ENCODE measurements around the gene CBX1. TPM values are rescaled to one million over a fixed set of nuclear protein-coding genes. Genes with fewer than 3 reads are reported as not detected.
A peak's percentile ranks its signal among the peaks of the same experiment; 100 is the strongest.

Gene CBX1
- total RNA-seq, 1 experiment from 2014 or later, result 157 TPM

GRCh38 chr17:48056879-48057278 lies 44.4 kb downstream of the CBX1 start:
- in situ Hi-C loops (cut with HindIII; ENCODE audit: low pct_unique_long_range_greater_than_20kb, low sequenced_read_pairs), result no loop called here
- no TSS peak for BruUV-seq (replicated peaks)
- CTCF ChIA-PET, result no interaction called here
- POLR2A ChIA-PET, result interaction anchor here (0.6 kb wide), 1 partner anchor 541 kb away, joined by 5 read pairs; no protein-coding TSS in a partner anchor
- no peaks in the 10 kb centered on the region for H3K27me3 ChIP-seq (ENCODE audit: control insufficient read depth, insufficient read depth, low read length)
- H3K36me3 ChIP-seq (ENCODE audit: control insufficient read depth, insufficient read depth, low read length), result peaks cover 9% of the 10 kb centered on the region
- DNase-seq (ENCODE audit: low read depth, low spot score), result no peak
- no peaks in the 10 kb centered on the region for H3K9me3 ChIP-seq (ENCODE audit: control insufficient read depth, insufficient read depth, low read depth, low read length)
- H3K27ac ChIP-seq (ENCODE audit: low read length), result no peak overlapping the region
- intact Hi-C loops (cut with micrococcal nuclease; ENCODE audit: unreplicated experiment), result no loop called here
- TF ChIP-seq TCF7L2 (IDR thresholded peaks at IDR 0.05; ENCODE audit: low read depth, low read length) (no peak), POLR2AphosphoS5 (IDR thresholded peaks at IDR 0.05; ENCODE audit: low read depth, low read length) (0 out of 2 replicates have a peak, but pooled peaks have one; percentile 19)
- H3K4me3 ChIP-seq (ENCODE audit: low read depth in 2 of 2, low read length in 2 of 2), result no peak overlapping the region
- no peak for ATAC-seq
- H3K4me1 ChIP-seq (ENCODE audit: control insufficient read depth, insufficient read depth, low read length), result peaks cover 37% of the 10 kb centered on the region

- no TSS peak for BruUV-seq (replicated peaks)
- no peak overlapping the region for H3K4me3 ChIP-seq (ENCODE audit: low read depth in 2 of 2, low read length in 2 of 2)
- H3K36me3 ChIP-seq (ENCODE audit: control insufficient read depth, insufficient read depth, low read length), result peaks cover 9% of the 10 kb centered on the region
- H3K9me3 ChIP-seq (ENCODE audit: control insufficient read depth, insufficient read depth, low read depth, low read length), result no peaks in the 10 kb centered on the region
- H3K27ac ChIP-seq (ENCODE audit: low read length), result peak overlapping the region; percentile 72; the same call in 1 of the 2 replicates
- no peaks in the 10 kb centered on the region for H3K27me3 ChIP-seq (ENCODE audit: control insufficient read depth, insufficient read depth, low read length)
- TF ChIP-seq SIN3A (IDR thresholded peaks at IDR 0.05; ENCODE audit: borderline replicate concordance, insufficient read depth, low read depth, low read length), result no peak
- TF ChIP-seq POLR2AphosphoS5 (IDR thresholded peaks at IDR 0.05; ENCODE audit: low read depth, low read length), result no peak
- no peak for TF ChIP-seq TCF7L2 (IDR thresholded peaks at IDR 0.05; ENCODE audit: low read depth, low read length)
- TF ChIP-seq CTCF (IDR thresholded peaks at IDR 0.05), result no peak
- TF ChIP-seq REST (IDR thresholded peaks at IDR 0.05; ENCODE audit: insufficient read depth in 1 of 2, low read depth in 2 of 2, low read length in 1 of 2), result no peak
- DNase-seq (ENCODE audit: low read depth, low spot score) (no peak), ATAC-seq (no peak)
- peaks cover 43% of the 10 kb centered on the region for H3K4me1 ChIP-seq (ENCODE audit: control insufficient read depth, insufficient read depth, low read length)
- POLR2A ChIA-PET, result no interaction called here
- intact Hi-C loops (cut with micrococcal nuclease; ENCODE audit: unreplicated experiment) (no loop called here), in situ Hi-C loops (cut with HindIII; ENCODE audit: low pct_unique_long_range_greater_than_20kb, low sequenced_read_pairs) (no loop called here)
- CTCF ChIA-PET, result no interaction called here
These were observed 45.0 kb downstream of the CBX1 start for GRCh38 chr17:48056246-48056745.

GRCh38 chr17:48055531-48056245 lies 45.6 kb downstream of the CBX1 start:
- TF ChIP-seq SIN3A (IDR thresholded peaks at IDR 0.05; ENCODE audit: borderline replicate concordance, insufficient read depth, low read depth, low read length) (no peak), CTCF (IDR thresholded peaks at IDR 0.05) (no peak)
- peaks cover 15% of the 10 kb centered on the region for H3K36me3 ChIP-seq (ENCODE audit: control insufficient read depth, insufficient read depth, low read length)
- H3K4me1 ChIP-seq (ENCODE audit: control insufficient read depth, insufficient read depth, low read length), result peaks cover 49% of the 10 kb centered on the region
- CTCF ChIA-PET, result interaction anchor here (0.6 kb wide), 1 partner anchor 24 kb away, joined by 5 read pairs; no protein-coding TSS in a partner anchor
- H3K27me3 ChIP-seq (ENCODE audit: control insufficient read depth, insufficient read depth, low read length), result no peaks in the 10 kb centered on the region
- H3K4me3 ChIP-seq (ENCODE audit: low read depth in 2 of 2, low read length in 2 of 2), result no peak overlapping the region
- no peaks in the 10 kb centered on the region for H3K9me3 ChIP-seq (ENCODE audit: control insufficient read depth, insufficient read depth, low read depth, low read length)
- no TSS peak for BruUV-seq (replicated peaks)
- intact Hi-C loops (cut with micrococcal nuclease; ENCODE audit: unreplicated experiment), result no loop called here
- H3K27ac ChIP-seq (ENCODE audit: low read length), result peak overlapping the region; percentile 72
- in situ Hi-C loops (cut with HindIII; ENCODE audit: low pct_unique_long_range_greater_than_20kb, low sequenced_read_pairs), result no loop called here
- POLR2A ChIA-PET, result interaction anchor here (0.5 kb wide), 1 partner anchor 22 kb away, joined by 8 read pairs; no protein-coding TSS in a partner anchor
- no peak for ATAC-seq
- no peak for DNase-seq (ENCODE audit: low read depth, low spot score)
